H1 (cell line): Measurements from ENCODE around the gene S100A10. TPM values are rescaled to one million over a fixed set of nuclear protein-coding genes. Genes with fewer than 3 reads are reported as not detected.

Experiments
- CTCF ChIA-PET: fragments of 300-600 bp; sonication (Branson Sonifier 250); formaldehyde crosslinking; loops from one replicate; lab custom pipeline; 2021; ENCODE audit not compliant: partially characterized antibody; lab: Charles Lee
- POLR2A ChIA-PET: fragments of 300-600 bp; sonication (Branson Sonifier 250); formaldehyde crosslinking; loops from one replicate; lab custom pipeline; 2021; ENCODE audit warnings: inconsistent platforms; ENCODE audit not compliant: partially characterized antibody; lab: Charles Lee
- DNase-seq, 2 experiments: peaks; one replicate each; pipeline versions ENCODE4 v3.0.0 to v3.0.0-alpha.2; 2010 to 2022; ENCODE audit warnings: low spot score in 2 of 2, low read depth in 1 of 2, mixed read lengths in 1 of 2
- FAIRE-seq: peaks from 2 replicates; lab custom pipeline; 2011; peaks lifted over from hg19 to GRCh38; lab: Jason Lieb, UNC
- H2AFZ ChIP-seq: 2 replicates; pipeline ENCODE4 v1.8.1; 2012; ENCODE audit warnings: low read length, inconsistent platforms
- H2AK5ac ChIP-seq: 2 replicates; pipeline ENCODE4 v1.6.1; 2013; ENCODE audit warnings: low read depth, low read length
- H2BK120ac ChIP-seq: replicated peaks from 2 replicates; pipeline ENCODE3; 2013; ENCODE audit warnings: low read depth, low read length, inconsistent platforms
- H2BK12ac ChIP-seq: 2 replicates; pipeline ENCODE4 v1.6.1; 2013; ENCODE audit warnings: low read depth, low read length
- H2BK15ac ChIP-seq: 2 replicates; pipeline ENCODE4 v1.6.1; 2013; ENCODE audit warnings: low read length
- H2BK20ac ChIP-seq: 2 replicates; pipeline ENCODE4 v1.6.1; 2013; ENCODE audit warnings: low read length
- H2BK5ac ChIP-seq: 2 replicates; pipeline ENCODE4 v1.6.1; 2013; ENCODE audit warnings: low read depth, low read length
- H3K14ac ChIP-seq: 2 replicates; pipeline ENCODE4 v1.6.1; 2013; ENCODE audit warnings: inconsistent platforms; ENCODE audit not compliant: insufficient read length
- H3K18ac ChIP-seq: 2 replicates; pipeline ENCODE4 v1.6.1; 2013; ENCODE audit warnings: low read length; ENCODE audit errors: extremely low read depth
- H3K23ac ChIP-seq: 2 replicates; pipeline ENCODE4 v1.6.1; 2013; ENCODE audit warnings: inconsistent platforms; ENCODE audit not compliant: insufficient read length
- H3K23me2 ChIP-seq: 2 replicates; pipeline ENCODE4 v1.6.1; 2013; ENCODE audit warnings: low read depth, low read length
- H3K27ac ChIP-seq: 2 replicates; pipeline ENCODE4 v1.6.1; 2011; ENCODE audit warnings: low read depth, low read length, inconsistent platforms
- H3K27me3 ChIP-seq, 4 experiments: replicated peaks in 1 of 4; 1 replicate in 1 of 4; 2 replicates in 3 of 4; pipeline versions ENCODE4 v1.6.1 to v1.8.1; 2011 to 2013; ENCODE audit warnings: low read length in 3 of 4, mild to moderate bottlenecking in 3 of 4, inconsistent platforms in 2 of 4, mixed read lengths in 2 of 4, moderate library complexity in 1 of 4; ENCODE audit not compliant: control insufficient read depth in 3 of 4, insufficient read depth in 3 of 4; ENCODE audit errors: extremely low read depth in 1 of 4
- H3K36me3 ChIP-seq, 4 experiments: 2 replicates each; pipeline versions ENCODE4 v1.6.1 to v1.8.1; 2011 to 2013; ENCODE audit warnings: mild to moderate bottlenecking in 4 of 4, low read length in 3 of 4, moderate library complexity in 2 of 4, control low read depth in 1 of 4, inconsistent platforms in 1 of 4; ENCODE audit not compliant: insufficient read depth in 4 of 4, control insufficient read depth in 2 of 4
- H3K4ac ChIP-seq: replicated peaks from 2 replicates; pipeline ENCODE3; 2013; ENCODE audit warnings: low read length, low read depth, mixed read lengths, inconsistent platforms; ENCODE audit not compliant: insufficient read length
- H3K4me1 ChIP-seq, 4 experiments: replicated peaks in 1 of 4; 1 replicate in 1 of 4; 2 replicates in 3 of 4; pipeline versions ENCODE4 v1.6.1 to v1.8.1; 2011 to 2013; ENCODE audit warnings: low read length in 3 of 4, inconsistent platforms in 2 of 4, mixed read lengths in 1 of 4; ENCODE audit not compliant: insufficient read depth in 4 of 4, control insufficient read depth in 3 of 4
- H3K4me2 ChIP-seq, 2 experiments: 2 replicates each; pipeline versions ENCODE4 v1.6.1 to v1.8.1; 2011 to 2013; ENCODE audit warnings: low read depth in 2 of 2, low read length in 2 of 2, control low read depth in 1 of 2, inconsistent platforms in 1 of 2, mild to moderate bottlenecking in 1 of 2; ENCODE audit not compliant: insufficient read depth in 1 of 2
- H3K4me3 ChIP-seq, 4 experiments: fragments of 200-600, 300-600 bp in 1 of 4; sonication (generic), shearing (Covaris generic), sonication (Bioruptor Twin) in 1 of 4; 2 replicates each; pipeline versions ENCODE4 v1.5.1 to v1.8.1; 2011 to 2016; ENCODE audit warnings: low read length in 4 of 4, low read depth in 3 of 4, control low read depth in 2 of 4, inconsistent platforms in 2 of 4, mild to moderate bottlenecking in 2 of 4, mixed read lengths in 1 of 4, moderate library complexity in 1 of 4; ENCODE audit not compliant: insufficient read depth in 2 of 4; ENCODE audit errors: extremely low read depth in 1 of 4
- H3K56ac ChIP-seq: replicated peaks from 2 replicates; pipeline ENCODE3; 2013; ENCODE audit warnings: low read depth, mild to moderate bottlenecking, mixed read lengths, low read length, inconsistent platforms; ENCODE audit not compliant: insufficient read length
- H3K79me1 ChIP-seq: 2 replicates; pipeline ENCODE4 v1.6.1; 2013; ENCODE audit warnings: low read depth, low read length, control low read depth
- H3K79me2 ChIP-seq, 2 experiments: 2 replicates each; pipeline versions ENCODE4 v1.6.1 to v1.8.1; 2012 to 2013; ENCODE audit warnings: low read length in 2 of 2, mild to moderate bottlenecking in 2 of 2, inconsistent platforms in 1 of 2; ENCODE audit not compliant: insufficient read depth in 2 of 2, control insufficient read depth in 1 of 2
- H3K9ac ChIP-seq, 4 experiments: replicated peaks in 1 of 4; 1 replicate in 1 of 4; 2 replicates in 3 of 4; pipeline versions ENCODE4 v1.6.1 to v1.8.1; 2011 to 2013; ENCODE audit warnings: low read depth in 3 of 4, low read length in 3 of 4, control low read depth in 2 of 4, mild to moderate bottlenecking in 2 of 4, moderate library complexity in 2 of 4, inconsistent platforms in 1 of 4; ENCODE audit errors: extremely low read depth in 1 of 4
- H3K9me3 ChIP-seq, 2 experiments: 2 replicates each; pipeline versions ENCODE4 v1.6.1 to v1.8.1; 2012 to 2013; ENCODE audit warnings: mild to moderate bottlenecking in 2 of 2, moderate library complexity in 2 of 2, control low read depth in 1 of 2, inconsistent platforms in 1 of 2, low read depth in 1 of 2, low read length in 1 of 2, mixed read lengths in 1 of 2; ENCODE audit not compliant: insufficient read depth in 2 of 2
- H4K20me1 ChIP-seq, 2 experiments: replicated peaks in 1 of 2; 2 replicates each; pipeline versions ENCODE3 to v1.8.1; 2011 to 2013; ENCODE audit warnings: inconsistent platforms in 2 of 2, low read length in 2 of 2, mild to moderate bottlenecking in 1 of 2; ENCODE audit not compliant: insufficient read depth in 2 of 2, control insufficient read depth in 1 of 2
- H4K5ac ChIP-seq: 2 replicates; pipeline ENCODE4 v1.6.1; 2013; ENCODE audit warnings: low read length, low read depth, mixed read lengths, inconsistent platforms; ENCODE audit not compliant: insufficient read length
- H4K8ac ChIP-seq: 2 replicates; pipeline ENCODE4 v1.8.0; 2013; ENCODE audit warnings: mild to moderate bottlenecking, moderate library complexity, low read length, inconsistent platforms; ENCODE audit not compliant: insufficient read depth; ENCODE audit errors: extremely low read depth
- H4K91ac ChIP-seq: replicated peaks from 2 replicates; pipeline ENCODE3; 2013; ENCODE audit warnings: low read length, mixed read lengths, inconsistent platforms; ENCODE audit not compliant: insufficient read length
- BCL11A ChIP-seq, 2 experiments: IDR thresholded peaks; one replicate each; pipeline ENCODE4 v1.6.1; 2011; ENCODE audit warnings: low read depth in 2 of 2, low read length in 2 of 2, mild to moderate bottlenecking in 2 of 2
- BRCA1 ChIP-seq: IDR thresholded peaks from 2 replicates; pipeline ENCODE4 v1.6.1; 2012; ENCODE audit warnings: low read depth, low read length, improper control_type of control experiment
- CREB1 ChIP-seq: IDR thresholded peaks from 2 replicates; pipeline ENCODE4 v1.6.1; 2012; ENCODE audit warnings: inconsistent platforms
- EGR1 ChIP-seq: IDR thresholded peaks from 2 replicates; pipeline ENCODE4 v1.6.1; 2011; ENCODE audit warnings: low read depth, low read length, borderline replicate concordance
- EZH2 ChIP-seq: fragments of 200-600 bp; sonication (generic); IDR thresholded peaks from 2 replicates; pipeline ENCODE4 v1.7.1; 2012; ENCODE audit warnings: low read depth, mild to moderate bottlenecking, moderate library complexity, low read length, inconsistent platforms; ENCODE audit not compliant: severe bottlenecking
- GABPA ChIP-seq: IDR thresholded peaks from 2 replicates; pipeline ENCODE4 v1.6.1; 2011; ENCODE audit warnings: mild to moderate bottlenecking, low read length, moderate library complexity, borderline replicate concordance; ENCODE audit not compliant: insufficient read depth
- HDAC2 ChIP-seq, 2 experiments: fragments of 300-600 bp in 1 of 2; sonication (generic) in 1 of 2; IDR thresholded peaks; 2 replicates each; pipeline ENCODE4 v1.6.1; 2011 to 2012; ENCODE audit warnings: low read depth in 2 of 2, low read length in 2 of 2, mild to moderate bottlenecking in 2 of 2, moderate library complexity in 2 of 2, borderline replicate concordance in 1 of 2, inconsistent platforms in 1 of 2
- JUN ChIP-seq: IDR thresholded peaks from 2 replicates; pipeline ENCODE4 v1.6.1; 2011; ENCODE audit warnings: low read depth, mild to moderate bottlenecking, improper control_type of control experiment, low read length
- POLR2AphosphoS5 ChIP-seq: IDR thresholded peaks from 2 replicates; pipeline ENCODE4 v1.6.1; 2011; ENCODE audit warnings: low read depth, low read length
- SAP30 ChIP-seq: fragments of 300-600 bp; sonication (generic); IDR thresholded peaks from 2 replicates; pipeline ENCODE4 v1.7.1; 2012; ENCODE audit warnings: low read length, moderate library complexity, mild to moderate bottlenecking, inconsistent platforms; ENCODE audit not compliant: insufficient read depth, insufficient replicate concordance
- SIRT6 ChIP-seq: IDR thresholded peaks from one replicate; pipeline ENCODE4 v1.7.1; 2012; ENCODE audit warnings: low read length, inconsistent platforms
- SIX5 ChIP-seq: IDR thresholded peaks from 2 replicates; pipeline ENCODE4 v1.6.1; 2011; ENCODE audit warnings: mild to moderate bottlenecking, low read depth, low read length
- TAF7 ChIP-seq: optimal IDR thresholded peaks from 2 replicates; pipeline ENCODE3; 2011; ENCODE audit warnings: low read depth, mild to moderate bottlenecking, inconsistent platforms, low read length, moderate library complexity, borderline replicate concordance
- TBP ChIP-seq: IDR thresholded peaks from 2 replicates; pipeline ENCODE4 v1.6.1; 2011; ENCODE audit warnings: low read depth, low read length, improper control_type of control experiment
- WGBS, 2 experiments: shearing (Covaris generic) in 1 of 2; methylation state at CpG; one replicate each; pipeline versions ENCODE4 v1.1.6 to v1.1.7; 2013 to 2015; ENCODE audit warnings: low lambda C conversion rate in 2 of 2, mixed read lengths in 2 of 2, inconsistent platforms in 1 of 2, low coverage in 1 of 2, missing lambda C conversion rate in 1 of 2; ENCODE audit not compliant: insufficient replicate concordance in 2 of 2, insufficient coverage in 1 of 2, insufficient read length in 1 of 2; ENCODE audit errors: extremely low coverage in 1 of 2, missing lambda C conversion rate in 1 of 2; 5-methylcytosine and 5-hydroxymethylcytosine counted together
- polyA plus RNA-seq, 7 experiments: library from polyadenylated mRNA; depleted of rRNA in 3 of 7; stranded (reverse) in 5 of 7; unstranded in 2 of 7; fragments of >200 nt in 5 of 7; fragments of 200-250 nt in 2 of 7; gene quantifications; 1 replicate in 5 of 7; 2 replicates in 1 of 7; 4 replicates in 1 of 7; pipeline versions ENCODE4 v1.2.1 to v1.2.3, GENCODE V29; 2011 to 2013; ENCODE audit warnings: missing spikeins in 2 of 7, mixed read lengths in 2 of 7
- total RNA-seq: library from RNA; stranded (reverse); fragmentation: NEBNext Ultra II Directional; extraction: Animal tissue kit (Norgen Biotek cat#: 25700); gene quantifications from 2 replicates; pipeline ENCODE4 v1.2.1, GENCODE V29; 2021

S100A10 gene
- total and polyA plus RNA-seq, 2 of the 8 experiments (the other 6 are each of a cell fraction or from before 2014, with no cell fraction given), result 23.9 to 231 TPM

- no peak for DNase-seq
- Histone ChIP-seq H3K4me3 (no peak overlapping the region), H3K9me3 (no peaks in the 10 kb centered on the region), H2AK5ac (no peak overlapping the region), H3K27ac (no peak overlapping the region), H4K5ac (no peak overlapping the region), H3K23ac (no peak overlapping the region), H3K36me3 (peaks cover 0 to 16% (median 8%) of the 10 kb centered on the region in 4 experiments; a peak in 5 of 8 replicates), H4K20me1 (no peaks in the 10 kb centered on the region), H3K79me1 (no peaks in the 10 kb centered on the region), H3K79me2 (no peaks in the 10 kb centered on the region), H2BK12ac (no peak overlapping the region), H3K4me2 (no peak overlapping the region), H3K14ac (no peak overlapping the region), H3K27me3 (no peaks in the 10 kb centered on the region), H2BK20ac (no peak overlapping the region), H3K4me1 (peaks cover 0 to 3% (median 0%) of the 10 kb centered on the region in 4 experiments; a peak in 1 of 7 replicates), H3K9ac (no peak overlapping the region), H2BK120ac (no peak overlapping the region), H4K8ac (no peak overlapping the region), H3K18ac (no peak overlapping the region), H2BK5ac (no peak overlapping the region), H2AFZ (no peak overlapping the region)
- POLR2A ChIA-PET, result interaction anchor here (1.3 to 3.0 kb wide), 2 partner anchors 11 to 13 kb away, joined by 3 to 12 read pairs; no protein-coding TSS in a partner anchor
- CTCF ChIA-PET, result interaction anchor here (1.1 to 31.0 kb wide), 4 partner anchors 13 to 35 kb away, joined by 3 to 553 read pairs (median 149); partner anchors contain the start of gene S100A10
- 92% methylated on average over 5 of the region's 5 CpGs; no CpG with 5 or more reads in 1 of the 2 experiments for WGBS, 2 experiments
- TF ChIP-seq EGR1 (no peak), BCL11A (IDR thresholded peaks at IDR 0.05; ENCODE audit: low read depth in 2 of 2, low read length in 2 of 2) (no peak), TBP (no peak), EZH2 (no peak), SAP30 (no peak), SIRT6 (no peak), GABPA (no peak), JUN (no peak), BRCA1 (no peak), TAF7 (no peak), CREB1 (no peak), SIX5 (no peak), HDAC2 (IDR thresholded peaks at IDR 0.05; ENCODE audit: borderline replicate concordance in 1 of 2, low read depth in 2 of 2, low read length in 2 of 2) (no peak), POLR2AphosphoS5 (no peak)
- TF ChIP-seq, all 59 proteins: peak for 0
- H2BK15ac ChIP-seq, result no peak overlapping the region
- no peak overlapping the region for H4K91ac ChIP-seq
- FAIRE-seq, result no peak
- no peaks in the 10 kb centered on the region; the same call in 1 of the 2 replicates for H3K23me2 ChIP-seq
- H3K56ac ChIP-seq, result no peak overlapping the region
- H3K4ac ChIP-seq, result no peak overlapping the region
Observed at GRCh38 chr1:151978922-151979321, 14.7 kb downstream of the S100A10 start.
